GM12878 (cell line): ENCODE measurements around the gene TOM1L2. TPM values are rescaled to one million over a fixed set of nuclear protein-coding genes. Genes with fewer than 3 reads are reported as not detected.

Experiments
- ATAC-seq: fragments of 200-7000 bp; cut with Tn5 transposase; 3 replicates; pipeline ENCODE4 v1.9.1; 2020; ENCODE audit warnings: mild to moderate bottlenecking, moderate library complexity
- BruUV-seq: library from RNA; stranded (reverse); fragments of 400-500 nt; replicated peaks from 2 replicates; lab custom pipeline; 2021; lab: Mats Ljungman, UMichigan
- CTCF ChIA-PET: fragments of 300-600 bp; sonication (Branson Sonifier 250); formaldehyde crosslinking; extraction: SDS; loops from one replicate; lab custom pipeline; 2021; ENCODE audit warnings: inconsistent platforms; lab: Yijun Ruan, JAX
- POLR2A ChIA-PET: fragments of 350-600 bp; formaldehyde crosslinking; extraction: SDS; loops from one replicate; lab custom pipeline; 2021; ENCODE audit warnings: inconsistent platforms; lab: Charles Lee
- RAD21 ChIA-PET: fragments of 300-600 bp; sonication (Branson Sonifier 250); formaldehyde crosslinking; loops from one replicate; lab custom pipeline; 2023; ENCODE audit warnings: antibody characterized with exemption; ENCODE audit not compliant: unreplicated experiment; lab: Charles Lee
- SMC1A ChIA-PET: fragments of 300-600 bp; sonication (Branson Sonifier 250); formaldehyde crosslinking; loops from one replicate; lab custom pipeline; 2023; ENCODE audit not compliant: unreplicated experiment, uncharacterized antibody; lab: Charles Lee
- DNase-seq: peaks from one replicate; pipeline ENCODE4 v3.0.0-alpha.2; 2011; ENCODE audit warnings: low read depth, low spot score
- FAIRE-seq: peaks from 3 replicates; lab custom pipeline; 2011; peaks lifted over from hg19 to GRCh38; lab: Jason Lieb, UNC
- H2AFZ ChIP-seq: 2 replicates; pipeline ENCODE4 v1.6.0; 2011; ENCODE audit warnings: low read depth, low read length, control low read depth; ENCODE audit not compliant: control insufficient read depth
- H3K27ac ChIP-seq: 2 replicates; pipeline ENCODE4 v1.5.1; 2011; ENCODE audit warnings: control low read depth; ENCODE audit not compliant: control insufficient read depth, insufficient read depth
- H3K27me3 ChIP-seq, 2 experiments: replicated peaks in 1 of 2; 2 replicates each; pipeline versions ENCODE4 v1.6.0 to v1.6.1; 2011; ENCODE audit warnings: low read length in 1 of 2; ENCODE audit not compliant: control insufficient read depth in 2 of 2, insufficient read depth in 2 of 2
- H3K36me3 ChIP-seq, 2 experiments: 2 replicates each; pipeline ENCODE4 v1.5.1; 2011; ENCODE audit warnings: low read length in 1 of 2; ENCODE audit not compliant: control insufficient read depth in 2 of 2, insufficient read depth in 2 of 2
- H3K4me1 ChIP-seq: 2 replicates; pipeline ENCODE4 v1.6.1; 2011; ENCODE audit warnings: mild to moderate bottlenecking, low read length, moderate library complexity, mixed read lengths; ENCODE audit not compliant: control insufficient read depth, insufficient read depth
- H3K4me2 ChIP-seq: 2 replicates; pipeline ENCODE4 v1.6.0; 2011; ENCODE audit warnings: control low read depth; ENCODE audit not compliant: control insufficient read depth, insufficient read depth
- H3K4me3 ChIP-seq: fragments of 200-600 bp; sonication (generic); 2 replicates; pipeline ENCODE4 v1.5.1; 2016
- H3K79me2 ChIP-seq: 2 replicates; pipeline ENCODE4 v1.6.0; 2011; ENCODE audit warnings: low read length; ENCODE audit not compliant: control insufficient read depth, insufficient read depth
- H3K9ac ChIP-seq: 2 replicates; pipeline ENCODE4 v1.8.0; 2011; ENCODE audit warnings: low read length, control low read depth, mixed read lengths; ENCODE audit not compliant: control insufficient read depth, insufficient read depth
- H3K9me3 ChIP-seq: replicated peaks from 3 replicates; pipeline ENCODE4 v1.5.1; 2011; ENCODE audit warnings: mild to moderate bottlenecking, low read length; ENCODE audit not compliant: control insufficient read depth, insufficient read depth
- H4K20me1 ChIP-seq: 2 replicates; pipeline ENCODE4 v1.6.0; 2011; ENCODE audit not compliant: control insufficient read depth, insufficient read depth
- MEF2A ChIP-seq: IDR thresholded peaks from 2 replicates; pipeline ENCODE4 v1.6.1; 2011; ENCODE audit warnings: low read depth, mild to moderate bottlenecking, low read length, moderate library complexity; ENCODE audit not compliant: insufficient read depth
- POLR2A ChIP-seq: IDR thresholded peaks from 2 replicates; pipeline ENCODE4 v1.6.1; 2011; ENCODE audit warnings: low read depth, mild to moderate bottlenecking, low read length
- WGBS: methylation state at CpG from one replicate; pipeline ENCODE4 v1.1.6; 2016; ENCODE audit warnings: low lambda C conversion rate; ENCODE audit not compliant: insufficient replicate concordance, insufficient coverage; ENCODE audit errors: missing lambda C conversion rate; 5-methylcytosine and 5-hydroxymethylcytosine counted together
- in situ Hi-C: fragments of 300-500 bp; cut with MboI; formaldehyde crosslinking; loops from 9 replicates; pipeline ENCODE4 v1.14.3; 2018; ENCODE audit warnings: mixed read lengths
- intact Hi-C: fragments of 100-400 bp; cut with micrococcal nuclease; formaldehyde crosslinking; loops from one replicate; pipeline ENCODE4 v1.14.2; 2022; ENCODE audit not compliant: unreplicated experiment
- polyA plus RNA-seq, 11 experiments: library from polyadenylated mRNA; depleted of rRNA in 4 of 11; unstranded in 6 of 11; stranded (reverse) in 5 of 11; fragments of >200 nt; fragmentation: Nextera tagmentation in 4 of 11; fragmentation: Illumina TruSeq in 1 of 11; extraction: Ambion mirVana in 4 of 11; extraction: Trizol in 1 of 11; gene quantifications; 1 replicate in 1 of 11; 2 replicates in 10 of 11; pipeline versions ENCODE4 v1.2.1 to v1.2.3, GENCODE V29; 2011 to 2016; ENCODE audit warnings: inconsistent platforms in 2 of 11, missing spikeins in 2 of 11, low read depth in 1 of 11
- total RNA-seq, 4 experiments: library from RNA; depleted of rRNA in 3 of 4; stranded (reverse); fragments of >200 nt in 3 of 4; fragmentation: Illumina TruSeq in 1 of 4; extraction: Trizol in 1 of 4; gene quantifications; 2 replicates each; pipeline versions ENCODE4 v1.2.1 to v1.2.3, GENCODE V29; 2013 to 2021
- TF ChIP-seq, protein P1 (sequence below): fragments of 450-650 bp; IDR thresholded peaks from 2 replicates; pipeline ENCODE4 v1.6.1; 2014; ENCODE audit warnings: mild to moderate bottlenecking

Gene TOM1L2
- total and polyA plus RNA-seq, 10 of the 15 experiments (the other 5 are each of a cell fraction or from before 2014, with no cell fraction given) = 0.19 to 19.2 (median 8.1) TPM

DNA sequence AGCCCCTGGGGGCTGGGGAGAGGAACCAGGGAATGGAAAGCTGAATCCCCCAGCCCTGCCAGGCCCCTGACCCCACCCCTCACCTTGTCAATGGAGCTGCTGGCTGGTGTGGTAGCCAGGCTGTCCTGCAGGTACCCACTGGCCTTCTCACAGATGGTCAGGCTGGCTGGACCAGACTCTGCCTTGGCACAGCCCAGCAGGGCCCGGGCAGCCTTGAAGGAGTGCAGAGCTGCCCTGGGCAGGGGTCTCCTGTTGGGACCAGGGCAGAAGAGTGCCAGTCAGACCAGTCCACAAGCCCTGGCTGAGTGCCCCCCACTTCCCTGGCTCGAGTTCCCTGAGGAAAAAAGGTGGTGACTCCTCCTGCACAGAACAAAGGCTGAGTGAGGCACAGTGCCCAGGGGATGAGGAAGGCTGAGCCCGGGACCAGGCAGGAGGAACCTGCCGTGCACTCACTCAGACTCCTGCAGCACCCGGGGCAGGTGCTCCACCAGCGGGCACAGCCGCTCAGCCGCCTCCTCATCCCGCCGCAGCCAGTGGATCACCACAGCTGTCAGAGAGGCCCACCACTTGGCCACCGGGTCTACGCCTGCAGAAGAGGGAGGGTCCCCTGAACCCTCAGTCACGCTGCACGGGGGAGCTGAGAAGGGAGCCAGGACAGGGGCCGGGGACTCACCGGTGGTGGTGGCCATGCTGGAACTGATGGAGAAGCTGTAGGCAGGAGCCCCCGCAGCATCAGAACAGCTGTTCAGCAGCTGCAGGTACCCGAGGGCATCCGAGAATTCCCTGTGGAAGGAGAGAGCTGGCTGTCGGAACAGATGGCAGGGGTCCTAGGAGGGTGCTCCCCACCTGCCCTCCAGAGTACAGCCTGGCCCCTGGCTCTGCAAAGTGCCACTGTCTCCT, 157.8 kb downstream of the TOM1L2 start:
- H3K27me3 ChIP-seq = no peaks in the 10 kb centered on the region
- peaks cover 8% of the 10 kb centered on the region for H3K4me1 ChIP-seq
- BruUV-seq = no TSS peak
- H3K27ac ChIP-seq = no peak overlapping the region
- H3K36me3 ChIP-seq = peaks cover 8 to 40% of the 10 kb centered on the region in 2 experiments; a peak in 3 of 4 replicates
- TF ChIP-seq, protein P1, sequence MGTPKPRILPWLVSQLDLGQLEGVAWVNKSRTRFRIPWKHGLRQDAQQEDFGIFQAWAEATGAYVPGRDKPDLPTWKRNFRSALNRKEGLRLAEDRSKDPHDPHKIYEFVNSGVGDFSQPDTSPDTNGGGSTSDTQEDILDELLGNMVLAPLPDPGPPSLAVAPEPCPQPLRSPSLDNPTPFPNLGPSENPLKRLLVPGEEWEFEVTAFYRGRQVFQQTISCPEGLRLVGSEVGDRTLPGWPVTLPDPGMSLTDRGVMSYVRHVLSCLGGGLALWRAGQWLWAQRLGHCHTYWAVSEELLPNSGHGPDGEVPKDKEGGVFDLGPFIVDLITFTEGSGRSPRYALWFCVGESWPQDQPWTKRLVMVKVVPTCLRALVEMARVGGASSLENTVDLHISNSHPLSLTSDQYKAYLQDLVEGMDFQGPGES = no peak
- TF ChIP-seq MEF2A = no peak
- TF ChIP-seq POLR2A = 0 out of 2 replicates have a peak, but pooled peaks have one; percentile 38
- no peaks in the 10 kb centered on the region for H4K20me1 ChIP-seq
- intact Hi-C loops (no loop called here), in situ Hi-C loops (loop anchor here (5.0 kb wide), 2 partner anchors 48 to 108 kb away; no protein-coding TSS in a partner anchor)
- no peak for ATAC-seq
- H3K4me3 ChIP-seq = no peak overlapping the region
- DNase-seq = no peak
- ChIA-PET RAD21 (interaction anchor here (0.8 to 1.0 kb wide), 2 partner anchors 22 to 46 kb away, joined by 3 to 4 read pairs; partner anchors contain the start of gene SREBF1), POLR2A (interaction anchor here (0.5 to 1.0 kb wide), 3 partner anchors 22 to 90 kb away, joined by 3 to 5 read pairs (median 3); partner anchors contain the start of gene SREBF1), SMC1A (interaction anchor here (1.0 kb wide), 1 partner anchor 19 kb away, joined by 4 read pairs; no protein-coding TSS in a partner anchor), CTCF (interaction anchor here (5.3 kb wide), 1 partner anchor 43 kb away, joined by 86 read pairs; no protein-coding TSS in a partner anchor)
- WGBS = 83% methylated on average over 20 of the region's 20 CpGs
- H2AFZ ChIP-seq = no peak overlapping the region
- no peak overlapping the region for H3K9ac ChIP-seq
- no peaks in the 10 kb centered on the region for H3K9me3 ChIP-seq
- no peak overlapping the region for H3K4me2 ChIP-seq
- no peak for FAIRE-seq
- H3K79me2 ChIP-seq = no peaks in the 10 kb centered on the region
